ENCODE measurements around the gene ARHGAP24. TPM values are rescaled to one million over a fixed set of nuclear protein-coding genes. Genes with fewer than 3 reads are reported as not detected.

The ARHGAP24 gene
- total RNA-seq, 2 donors from 2014 or later = 66.8 to 85.6 TPM

- Mint-ChIP-seq H3K27ac (peak overlapping the region; percentile 37), H3K4me1 (peaks cover 49% of the 10 kb centered on the region), H3K9me3 (no peaks in the 10 kb centered on the region), H3K36me3 (ENCODE audit: low read depth) (peaks cover 2% of the 10 kb centered on the region), H3K27me3 (ENCODE audit: insufficient read depth) (no peaks in the 10 kb centered on the region), H3K4me3 (no peak overlapping the region)
- peaks cover 24% of the 10 kb centered on the region for H3K4me1 ChIP-seq (ENCODE audit: control insufficient read depth, insufficient read depth, low read length)
- no peak for TF ChIP-seq CTCF (conservative IDR thresholded peaks at IDR 0.05)
- DNase-seq = no peak
- H3K27me3 ChIP-seq (ENCODE audit: control insufficient read depth, insufficient read depth, low read length, poor library complexity, severe bottlenecking) = no peaks in the 10 kb centered on the region
- no peak overlapping the region for H3K9ac ChIP-seq (ENCODE audit: extremely low read depth, low read length, poor library complexity, severe bottlenecking)
- H3K9me3 ChIP-seq (ENCODE audit: control insufficient read depth, low read length) = no peaks in the 10 kb centered on the region
- H3K27ac ChIP-seq (ENCODE audit: low read depth, low read length) = no peak overlapping the region
- no peak overlapping the region for H3K4me3 ChIP-seq (ENCODE audit: low read length)
- 97 to 100% methylated on average over 1 of the region's 1 CpG for WGBS, 2 experiments (ENCODE audit: insufficient coverage in 1 of 2, insufficient read length in 1 of 2)
- H3K36me3 ChIP-seq (ENCODE audit: control insufficient read depth, insufficient read depth, low read length) = no peaks in the 10 kb centered on the region
Measured at GRCh38 chr4:85767649-85768048, 292.7 kb downstream of the ARHGAP24 start.

DNA sequence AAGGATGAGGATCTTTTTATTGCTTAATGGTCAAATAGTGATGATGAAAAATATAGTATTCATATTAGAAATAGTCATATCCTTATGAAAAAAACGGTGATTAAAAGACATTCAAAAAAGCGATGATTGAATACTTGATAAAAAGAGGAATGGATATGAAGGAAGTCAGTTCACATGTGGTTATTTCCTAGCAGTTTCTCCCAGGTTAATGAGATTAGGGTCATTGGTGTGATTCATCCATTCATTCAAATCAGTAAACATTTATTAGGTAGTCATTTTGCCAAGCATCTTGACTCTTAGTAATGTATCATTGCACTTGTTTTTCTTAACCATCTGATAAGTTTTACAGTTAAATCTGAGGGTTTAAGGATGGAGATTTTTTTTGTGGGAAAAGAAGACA is 294.1 kb downstream of the ARHGAP24 start:
- 90% methylated on average over 2 of the region's 2 CpGs; no CpG with 5 or more reads in 1 of the 2 experiments for WGBS, 2 experiments (ENCODE audit: insufficient coverage in 1 of 2, insufficient read length in 1 of 2)
- H3K4me3 Mint-ChIP-seq = no peak overlapping the region

DNA sequence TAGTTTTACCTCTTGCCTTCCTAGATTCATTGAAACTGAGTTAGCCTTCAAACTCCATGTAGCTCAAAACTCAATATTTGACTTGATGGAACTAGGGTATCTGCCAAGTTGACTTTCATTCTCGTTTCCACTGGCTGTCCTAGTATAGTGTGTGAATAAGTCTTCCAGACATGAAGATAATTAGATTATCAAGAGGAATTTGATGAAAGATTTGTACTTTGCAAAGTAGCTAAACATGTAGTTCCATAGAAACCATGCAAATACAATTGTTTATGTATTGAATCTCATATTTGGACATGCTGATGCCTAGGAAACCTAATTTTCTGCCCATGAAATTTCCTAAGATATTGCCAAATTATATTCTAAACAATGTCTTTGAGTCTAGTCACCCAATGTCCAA is 297.5 kb downstream of the ARHGAP24 start:
- H3K4me3 ChIP-seq (ENCODE audit: low read length) = no peak overlapping the region
- WGBS, 2 experiments (ENCODE audit: insufficient coverage in 1 of 2, insufficient read length in 1 of 2) = 97% methylated on average over 1 of the region's 1 CpG; no CpG with 5 or more reads in 1 of the 2 experiments

More for the DNA sequence above, 294.1 kb downstream of the ARHGAP24 start:
- Histone ChIP-seq H3K27me3 (ENCODE audit: control insufficient read depth, insufficient read depth, low read length, poor library complexity, severe bottlenecking) (no peaks in the 10 kb centered on the region), H3K9me3 (ENCODE audit: control insufficient read depth, low read length) (no peaks in the 10 kb centered on the region), H3K4me1 (ENCODE audit: control insufficient read depth, insufficient read depth, low read length) (peaks cover 23% of the 10 kb centered on the region), H3K9ac (ENCODE audit: extremely low read depth, low read length, poor library complexity, severe bottlenecking) (no peak overlapping the region), H3K4me3 (ENCODE audit: low read length) (no peak overlapping the region), H3K27ac (ENCODE audit: low read depth, low read length) (no peak overlapping the region), H3K36me3 (ENCODE audit: control insufficient read depth, insufficient read depth, low read length) (no peaks in the 10 kb centered on the region)
- Mint-ChIP-seq H3K4me1 (peaks cover 57% of the 10 kb centered on the region), H3K9me3 (no peaks in the 10 kb centered on the region), H3K36me3 (ENCODE audit: low read depth) (peaks cover 2% of the 10 kb centered on the region), H3K27ac (no peak overlapping the region), H3K27me3 (ENCODE audit: insufficient read depth) (no peaks in the 10 kb centered on the region)
- no peak for TF ChIP-seq CTCF (conservative IDR thresholded peaks at IDR 0.05)
- no peak for DNase-seq

More for the DNA sequence above, 297.5 kb downstream of the ARHGAP24 start:
- no peak overlapping the region for H3K27ac ChIP-seq (ENCODE audit: low read depth, low read length)
- H3K27me3 Mint-ChIP-seq (ENCODE audit: insufficient read depth) = no peaks in the 10 kb centered on the region
- TF ChIP-seq CTCF (conservative IDR thresholded peaks at IDR 0.05) = no peak
- no peaks in the 10 kb centered on the region for H3K27me3 ChIP-seq (ENCODE audit: control insufficient read depth, insufficient read depth, low read length, poor library complexity, severe bottlenecking)
- H3K9ac ChIP-seq (ENCODE audit: extremely low read depth, low read length, poor library complexity, severe bottlenecking) = no peak overlapping the region
- peaks cover 15% of the 10 kb centered on the region for H3K9me3 Mint-ChIP-seq
- H3K4me1 ChIP-seq (ENCODE audit: control insufficient read depth, insufficient read depth, low read length) = peaks cover 10% of the 10 kb centered on the region
- H3K4me3 Mint-ChIP-seq = no peak overlapping the region
- peaks cover 9% of the 10 kb centered on the region for H3K36me3 Mint-ChIP-seq (ENCODE audit: low read depth)
- peaks cover 4% of the 10 kb centered on the region for H3K36me3 ChIP-seq (ENCODE audit: control insufficient read depth, insufficient read depth, low read length)
- peaks cover 45% of the 10 kb centered on the region for H3K4me1 Mint-ChIP-seq
- H3K27ac Mint-ChIP-seq = no peak overlapping the region
- H3K9me3 ChIP-seq (ENCODE audit: control insufficient read depth, low read length) = peaks cover 15% of the 10 kb centered on the region
- DNase-seq = no peak

All from endodermal cell (in vitro differentiated cells).